GM18526 (cell line): ENCODE results near the gene ZBTB7C.

Experiments
- POLR2A ChIP-seq: IDR thresholded peaks from 3 replicates; pipeline ENCODE4 v1.6.1; 2011; ENCODE audit not compliant: insufficient read length; ENCODE audit errors: extremely low read depth

Gene ZBTB7C

GRCh38 chr18:48293954-48294898, 115.0 kb downstream of the ZBTB7C start:
- no peak for TF ChIP-seq POLR2A

DNA sequence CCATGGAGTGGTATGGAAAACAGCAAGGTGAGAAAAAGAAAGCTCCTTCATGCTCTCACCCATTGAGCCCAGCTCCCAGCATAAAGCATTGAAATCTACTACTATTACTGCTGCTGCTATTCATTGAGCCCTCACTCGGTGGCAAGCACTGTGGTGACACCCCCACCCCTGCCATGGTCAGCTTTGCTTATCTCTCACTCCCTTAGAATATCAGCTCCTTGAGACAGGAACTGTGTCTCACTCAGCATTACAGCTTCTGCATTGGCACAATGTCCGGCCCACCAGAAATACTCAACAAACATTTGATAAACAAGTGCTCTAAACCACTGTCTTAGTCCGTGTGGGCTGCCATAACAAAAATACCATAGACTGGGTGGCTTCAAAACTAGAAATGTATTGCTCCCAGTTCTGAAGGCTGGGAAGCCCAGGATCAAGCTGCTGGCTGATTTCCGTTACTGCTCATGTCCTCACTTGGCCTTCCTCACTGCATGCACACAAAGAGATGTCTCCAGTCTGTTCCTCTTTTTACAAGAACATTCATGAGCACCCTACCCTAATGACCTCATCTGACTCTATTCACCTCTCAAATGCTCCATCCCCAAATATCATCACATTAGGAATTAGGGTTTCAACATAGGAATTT, 116.3 kb downstream of the ZBTB7C start:
- no peak for TF ChIP-seq POLR2A

- TF ChIP-seq POLR2A = no peak
These were observed 117.0 kb downstream of the ZBTB7C start for GRCh38 chr18:48292229-48292628.

DNA sequence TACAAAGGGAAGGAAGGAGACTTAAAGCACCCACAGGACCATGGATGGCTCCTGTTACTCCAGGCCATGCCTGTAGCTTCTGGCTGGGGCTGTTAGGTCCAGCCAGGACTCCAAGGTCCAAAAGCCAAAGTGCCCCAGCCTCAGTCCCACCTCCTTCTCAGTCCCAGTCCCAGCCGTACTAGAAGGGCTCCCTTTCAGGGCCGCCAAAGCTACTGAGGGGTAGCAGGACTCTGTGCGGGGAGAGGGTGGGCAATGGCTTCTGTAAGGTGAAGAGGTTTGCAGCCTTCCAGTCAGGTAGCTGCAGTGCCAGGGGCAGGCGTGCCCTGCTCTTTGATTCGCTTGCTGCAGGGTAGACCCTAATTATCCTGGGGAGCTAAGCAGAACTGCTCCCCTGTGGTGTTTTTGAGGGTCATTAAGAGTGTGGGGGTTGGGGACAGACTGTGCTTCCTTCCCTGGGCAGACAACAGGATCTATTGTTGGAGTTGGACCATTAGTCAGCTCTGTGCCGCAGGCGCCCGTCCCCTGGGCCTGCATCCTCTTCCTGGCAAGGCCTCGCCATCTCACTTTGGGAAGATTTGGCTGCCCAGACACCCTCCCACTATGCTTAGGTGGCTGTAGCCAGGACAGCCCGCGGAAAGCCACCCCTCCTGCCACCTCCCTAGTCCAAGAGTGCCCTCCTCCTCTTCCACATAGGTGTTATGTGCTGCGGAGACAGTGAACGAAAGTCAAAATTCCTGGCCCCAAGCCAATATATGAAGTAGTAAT, 118.8 kb downstream of the ZBTB7C start:
- no peak for TF ChIP-seq POLR2A

DNA sequence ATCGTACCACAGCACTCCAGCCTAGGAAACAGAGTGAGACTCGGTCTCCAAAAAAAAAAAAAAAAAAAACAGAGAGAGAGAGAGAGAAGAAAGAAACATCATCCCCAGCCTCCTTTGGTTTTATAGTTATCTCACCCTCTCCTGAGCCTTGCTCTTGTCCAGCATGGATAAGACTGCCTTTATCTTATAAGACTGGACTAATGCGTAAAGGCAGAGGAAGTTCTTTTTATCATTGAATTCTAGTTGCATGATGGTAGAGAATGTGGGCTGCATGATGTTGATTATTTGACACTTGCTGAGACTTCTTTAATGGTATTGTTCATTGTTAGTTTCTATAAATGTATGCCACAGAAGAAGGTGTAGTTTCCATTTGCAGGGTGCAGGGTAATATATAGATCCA, 124.4 kb downstream of the ZBTB7C start:
- no peak for TF ChIP-seq POLR2A

DNA sequence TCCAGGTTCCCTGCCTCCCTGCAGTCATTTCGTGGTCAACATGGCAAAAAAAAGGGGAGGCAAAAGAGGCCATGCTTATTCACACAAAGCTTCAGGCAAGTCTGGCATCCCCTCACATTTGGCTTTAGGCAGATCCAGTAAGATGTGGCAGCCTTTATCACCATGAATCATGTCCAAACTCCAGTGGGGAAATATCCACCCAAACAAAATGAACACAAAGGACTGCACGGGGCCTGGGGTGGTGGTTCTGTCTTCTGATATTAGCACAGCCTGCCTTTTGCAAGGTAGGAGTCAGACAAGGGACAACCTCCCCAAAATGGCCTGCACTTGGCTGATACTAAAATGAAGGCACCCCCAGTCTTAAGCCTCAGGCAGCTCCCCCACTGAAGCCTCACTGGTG, 129.9 kb downstream of the ZBTB7C start:
- TF ChIP-seq POLR2A = no peak

- no peak for TF ChIP-seq POLR2A
These were observed 131.1 kb downstream of the ZBTB7C start for GRCh38 chr18:48278081-48278480.

- TF ChIP-seq POLR2A = no peak
These were observed 134.9 kb downstream of the ZBTB7C start for GRCh38 chr18:48274301-48274700.

DNA sequence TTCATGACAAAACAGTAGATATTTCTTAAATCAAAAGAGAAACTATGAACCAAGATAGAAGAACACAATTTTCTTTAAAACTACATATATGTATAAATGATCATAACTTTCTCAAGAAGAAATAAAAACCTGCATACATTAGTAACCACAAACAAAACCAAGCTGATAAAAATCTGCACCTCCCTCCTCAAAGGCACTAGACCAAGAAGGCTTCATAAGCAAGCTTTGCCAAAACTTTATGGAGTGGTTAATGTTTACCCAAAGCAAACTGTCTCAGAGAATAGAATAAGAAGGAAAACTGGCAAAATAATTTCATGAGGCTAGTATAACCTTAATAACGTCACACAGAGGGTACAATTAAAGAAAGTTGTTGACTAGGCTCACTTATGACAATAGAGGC, 138.3 kb downstream of the ZBTB7C start:
- TF ChIP-seq POLR2A = no peak

DNA sequence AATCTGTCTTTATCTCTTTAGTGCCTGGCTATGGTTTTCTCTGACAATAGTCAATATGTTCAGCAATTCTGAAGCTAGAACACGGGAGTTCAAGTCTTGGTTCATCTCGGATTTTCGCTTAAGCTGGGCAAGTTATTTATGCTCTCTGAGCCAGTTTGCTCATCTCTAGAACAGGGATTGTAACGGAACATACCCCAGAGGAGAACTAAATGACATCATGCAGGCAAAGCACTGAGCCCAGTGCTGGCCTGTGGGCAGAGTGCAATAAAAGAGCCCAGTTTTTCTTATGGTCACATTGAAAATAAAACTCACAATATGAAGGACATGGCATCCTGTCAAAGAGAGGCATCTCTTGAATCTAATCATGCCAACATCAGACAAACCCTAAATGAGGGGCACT, 143.9 kb downstream of the ZBTB7C start:
- TF ChIP-seq POLR2A = no peak

DNA sequence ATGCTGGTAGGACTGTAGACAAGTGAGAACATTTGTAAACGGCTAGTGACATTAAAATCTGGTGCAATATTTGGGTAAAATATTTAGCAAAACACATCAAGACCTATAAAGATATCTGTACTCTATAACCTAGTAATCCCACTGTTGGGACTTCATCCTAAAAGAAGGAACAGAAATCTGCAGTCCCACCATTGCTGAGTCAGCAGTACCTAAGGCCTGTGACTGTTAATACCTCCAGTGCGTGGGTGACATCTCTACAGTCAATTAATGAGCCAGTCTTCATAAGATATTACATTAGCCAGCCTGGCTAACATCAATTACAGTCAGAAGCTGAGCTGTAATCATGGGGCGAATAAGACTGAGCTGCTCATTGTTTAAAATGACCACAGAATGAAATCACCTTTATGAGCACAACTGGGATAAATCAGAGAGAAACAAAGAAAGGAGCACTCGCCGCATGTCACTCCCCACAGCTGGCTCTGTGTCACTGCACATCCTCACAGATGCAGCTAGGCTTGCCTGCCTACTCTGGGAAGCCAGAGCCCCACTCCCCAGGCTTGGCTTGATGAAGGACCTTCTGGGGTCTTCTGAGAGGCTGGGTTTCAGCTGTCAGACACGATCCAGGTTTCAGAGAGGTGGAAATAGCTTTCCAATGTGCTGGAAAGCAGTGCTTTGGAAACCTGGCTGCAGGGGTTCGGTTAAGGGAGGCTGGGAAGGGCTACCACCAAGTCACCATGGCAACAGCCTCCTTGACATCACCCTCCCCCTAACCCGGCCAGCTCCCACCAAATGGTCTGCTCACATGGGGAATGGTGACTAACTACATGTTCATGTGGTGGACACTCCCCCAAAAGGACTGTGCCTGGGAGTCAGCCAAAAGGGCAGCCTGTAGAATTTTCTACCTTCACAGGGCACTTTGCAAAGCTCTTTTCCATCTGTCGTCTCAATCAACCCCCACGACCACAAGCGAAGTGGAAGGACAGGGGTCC, 145.0 kb downstream of the ZBTB7C start:
- no peak for TF ChIP-seq POLR2A

DNA sequence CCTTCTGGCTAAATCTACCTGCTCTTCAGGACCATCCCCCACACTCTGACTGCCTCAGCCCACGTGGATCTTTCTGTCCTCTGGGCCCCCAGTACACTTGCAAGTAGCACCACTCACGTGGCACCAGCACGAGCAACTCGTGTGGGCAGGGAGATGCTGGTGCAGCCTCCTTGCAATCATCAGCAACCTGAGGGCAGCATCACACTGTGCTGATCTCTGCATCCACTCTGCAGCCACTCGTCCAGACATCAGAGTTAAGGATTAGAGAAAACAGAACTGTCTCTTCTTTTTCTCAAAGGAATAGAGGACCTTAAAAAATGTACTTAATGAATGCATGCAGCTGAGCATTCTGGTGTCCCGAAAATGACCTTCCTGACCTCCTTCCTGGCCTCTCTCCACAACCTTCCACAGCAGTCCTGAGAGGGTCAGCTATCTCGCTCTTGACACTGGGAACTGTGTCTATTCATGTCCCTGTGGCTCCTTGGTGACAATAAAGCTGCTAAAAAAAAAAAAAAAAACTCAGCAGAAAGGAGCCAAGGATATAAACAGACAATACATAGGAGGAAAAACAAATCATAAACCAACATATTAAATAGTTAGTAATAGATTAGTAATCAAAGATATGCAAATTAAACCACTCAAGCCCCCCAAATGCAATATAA, 145.9 kb downstream of the ZBTB7C start:
- no peak for TF ChIP-seq POLR2A

DNA sequence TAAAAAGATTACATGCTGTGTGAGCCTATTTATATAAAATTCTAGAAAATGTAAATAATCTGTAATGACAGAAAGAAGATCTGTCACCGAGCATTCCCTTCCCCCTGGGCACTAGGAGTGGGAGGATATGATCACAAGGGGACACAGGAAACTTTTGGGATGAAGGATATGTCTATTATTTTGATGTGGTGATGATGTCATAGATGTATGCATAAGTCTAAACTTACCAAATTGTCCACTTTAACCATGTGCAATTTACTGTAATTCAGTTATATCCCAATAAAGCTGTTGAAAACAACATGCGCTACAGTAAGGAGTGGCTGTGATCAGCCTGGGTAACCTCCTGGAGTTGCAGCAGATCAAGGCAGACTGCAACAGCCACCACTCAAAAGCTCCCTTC, 148.9 kb downstream of the ZBTB7C start:
- TF ChIP-seq POLR2A = no peak

DNA sequence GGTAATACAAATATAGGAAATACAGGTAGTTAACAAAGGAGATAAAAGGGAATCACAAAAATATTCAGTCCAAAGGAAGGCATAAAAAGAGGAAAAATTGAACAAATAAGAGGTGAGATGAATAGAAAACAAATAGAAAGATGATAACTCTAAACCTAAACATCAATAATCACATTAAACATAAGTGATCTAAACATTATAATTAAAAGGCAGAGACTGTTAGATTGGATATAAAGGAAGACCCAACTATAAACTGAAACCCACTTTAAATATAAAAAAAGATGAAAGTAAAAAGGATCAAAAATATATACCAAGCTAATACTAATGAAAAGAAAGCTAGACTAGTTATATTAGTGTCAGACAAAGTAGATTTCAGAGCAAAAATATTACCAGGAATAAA, 152.3 kb downstream of the ZBTB7C start:
- no peak for TF ChIP-seq POLR2A
